GM18526 (cell line): Measurements from ENCODE around the gene FSTL5.

ENCODE experiments used
- POLR2A ChIP-seq: IDR thresholded peaks from 3 replicates; pipeline ENCODE4 v1.6.1; 2011; ENCODE audit not compliant: insufficient read length; ENCODE audit errors: extremely low read depth

Gene FSTL5

DNA sequence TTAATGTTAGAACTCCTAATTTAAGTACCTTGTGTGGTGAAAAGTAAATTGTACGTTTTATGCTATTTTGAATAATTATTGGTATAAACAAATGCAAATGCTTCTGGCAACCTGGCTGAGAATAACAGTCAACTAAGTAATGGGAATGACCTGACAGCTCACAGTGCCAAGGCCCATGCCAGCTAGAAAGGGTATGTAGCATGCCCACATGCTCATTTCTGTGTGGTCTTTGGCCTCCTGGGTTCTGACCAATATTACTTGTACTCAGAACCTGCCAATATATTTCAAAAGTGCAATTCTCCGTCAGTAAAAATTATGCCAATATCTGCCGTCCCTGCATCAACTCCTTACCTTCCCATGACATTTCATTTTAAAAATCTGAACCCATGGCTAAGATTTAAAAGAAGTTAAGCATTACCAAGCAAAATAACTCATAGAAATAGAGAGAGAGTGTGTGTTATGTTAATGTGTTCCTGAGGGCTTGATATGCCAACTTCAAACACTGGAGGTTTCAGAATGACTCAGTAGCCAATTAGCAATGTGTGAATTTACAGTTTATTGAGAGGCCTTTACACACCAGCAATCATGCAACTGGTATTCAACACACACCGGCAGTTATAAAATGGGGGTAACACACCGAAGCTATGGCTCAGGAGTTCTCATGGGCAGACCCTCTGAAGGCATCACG lies 820.8 kb downstream of the FSTL5 start:
- no peak for TF ChIP-seq POLR2A

DNA sequence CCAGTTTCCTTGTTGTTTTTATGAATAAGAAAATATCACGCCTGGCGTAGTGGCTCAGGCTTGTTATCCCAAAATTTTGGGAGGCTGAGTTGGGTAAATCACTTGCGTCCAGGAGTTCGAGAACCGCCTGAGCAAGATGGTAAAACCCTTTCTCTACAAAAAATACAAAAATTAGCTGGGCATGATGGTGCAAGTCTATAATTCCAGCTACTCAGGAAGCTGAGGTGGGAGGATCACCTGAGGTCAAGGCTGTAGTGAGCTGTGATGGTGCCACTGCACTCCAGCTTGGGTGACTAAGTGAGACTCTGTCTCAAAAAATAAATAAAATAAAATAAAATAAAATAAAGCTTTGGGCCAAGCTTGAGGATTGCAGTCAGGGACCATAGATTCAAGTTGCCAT lies 827.2 kb downstream of the FSTL5 start:
- TF ChIP-seq POLR2A, result no peak

DNA sequence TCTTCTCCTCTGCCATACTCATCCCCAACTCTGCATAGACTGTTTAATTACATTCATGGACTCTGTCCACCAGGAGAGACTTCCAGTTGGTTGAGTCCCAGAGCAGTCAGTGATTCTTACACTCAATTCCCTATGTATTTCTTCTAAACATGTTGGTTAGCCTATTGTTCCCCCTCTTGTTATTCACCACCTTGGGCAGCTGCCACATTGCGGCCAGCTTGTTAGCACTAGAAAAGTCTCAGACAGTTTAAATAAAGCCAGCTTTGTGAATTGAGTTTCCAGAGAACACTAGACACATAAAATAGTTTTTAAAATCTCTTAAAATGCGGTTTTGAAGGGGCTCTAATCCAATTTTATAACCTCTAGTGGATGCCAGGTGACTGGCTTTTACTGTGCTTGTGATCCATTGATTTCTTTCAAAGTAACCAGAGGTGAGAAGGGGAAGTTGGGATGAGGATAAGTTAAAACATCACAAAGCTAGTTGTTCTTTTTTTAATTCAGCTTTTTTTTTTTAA lies 827.7 kb downstream of the FSTL5 start:
- TF ChIP-seq POLR2A, result no peak
